Hepatocyte (in vitro differentiated cells): ENCODE measurements around the gene ACSL4. TPM values are rescaled to one million over a fixed set of nuclear protein-coding genes. Genes with fewer than 3 reads are reported as not detected.

ENCODE experiments used
- DNase-seq: peaks from one replicate; pipeline ENCODE4 v3.0.0-alpha.2; 2016; ENCODE audit warnings: low spot score
- H2AFZ ChIP-seq: fragments of 200-600 bp; sonication (generic); 2 replicates; pipeline ENCODE4 v1.6.0; 2016; ENCODE audit warnings: antibody characterized with exemption, mild to moderate bottlenecking
- H3K27ac ChIP-seq: fragments of 200-600 bp; sonication (generic); 2 replicates; pipeline ENCODE4 v1.5.1; 2016; ENCODE audit warnings: mild to moderate bottlenecking
- H3K27me3 ChIP-seq: fragments of 200-600 bp; sonication (generic); 2 replicates; pipeline ENCODE4 v1.6.1; 2016
- H3K36me3 ChIP-seq: fragments of 200-600 bp; sonication (generic); replicated peaks from 2 replicates; pipeline ENCODE4 v1.5.1; 2016; ENCODE audit warnings: low read depth; ENCODE audit not compliant: insufficient read depth
- H3K4me1 ChIP-seq: fragments of 200-600 bp; sonication (generic); 2 replicates; pipeline ENCODE4 v1.5.1; 2016; ENCODE audit warnings: mild to moderate bottlenecking, moderate library complexity; ENCODE audit not compliant: insufficient read depth
- H3K4me2 ChIP-seq: fragments of 200-600 bp; sonication (generic); 2 replicates; pipeline ENCODE4 v1.6.0; 2016
- H3K4me3 ChIP-seq: fragments of 200-600 bp; sonication (generic); 2 replicates; pipeline ENCODE4 v1.5.1; 2016; ENCODE audit warnings: mild to moderate bottlenecking
- H3K79me2 ChIP-seq: fragments of 200-600 bp; sonication (generic); 2 replicates; pipeline ENCODE4 v1.6.0; 2017; ENCODE audit warnings: mild to moderate bottlenecking
- H3K9me2 ChIP-seq: fragments of 200-600 bp; sonication (generic); replicated peaks from 2 replicates; pipeline ENCODE4 v1.6.0; 2017; ENCODE audit warnings: mild to moderate bottlenecking; ENCODE audit not compliant: insufficient read depth
- H3K9me3 ChIP-seq: fragments of 200-600 bp; sonication (generic); 2 replicates; pipeline ENCODE4 v1.5.1; 2016; ENCODE audit warnings: low read depth, mild to moderate bottlenecking
- H4K20me1 ChIP-seq: fragments of 200-600 bp; sonication (generic); 2 replicates; pipeline ENCODE4 v1.6.0; 2016; ENCODE audit warnings: mild to moderate bottlenecking; ENCODE audit not compliant: insufficient read depth, poor library complexity, severe bottlenecking
- CTCF ChIP-seq: fragments of 200-600 bp; sonication (generic); IDR thresholded peaks from 2 replicates; pipeline ENCODE4 v1.5.1; 2016; ENCODE audit warnings: antibody characterized with exemption, mild to moderate bottlenecking; ENCODE audit not compliant: poor library complexity
- EZH2 ChIP-seq: fragments of 200-600 bp; sonication (generic); IDR thresholded peaks from 2 replicates; pipeline ENCODE4 v1.6.1; 2016; ENCODE audit warnings: antibody characterized with exemption, mild to moderate bottlenecking, borderline replicate concordance
- EZH2phosphoT487 ChIP-seq: fragments of 200-600 bp; sonication (generic); IDR thresholded peaks from one replicate; pipeline ENCODE4 v1.6.1; 2018; ENCODE audit warnings: antibody characterized with exemption, mild to moderate bottlenecking, low read depth, moderate library complexity; ENCODE audit not compliant: unreplicated experiment, severe bottlenecking
- WGBS: methylation state at CpG from one replicate; pipeline ENCODE4 v1.1.6; 2016; ENCODE audit warnings: low lambda C conversion rate; ENCODE audit errors: missing lambda C conversion rate; 5-methylcytosine and 5-hydroxymethylcytosine counted together
- polyA plus RNA-seq: library from polyadenylated mRNA; unstranded; fragments of >200 nt; fragmentation: Nextera tagmentation; extraction: Ambion mirVana; gene quantifications from 2 replicates; pipeline ENCODE4 v1.2.1, GENCODE V29; 2016
- total RNA-seq: library from RNA; depleted of rRNA; stranded (reverse); fragments of >200 nt; gene quantifications from 2 replicates; pipeline ENCODE4 v1.2.3, GENCODE V29; 2014

Gene ACSL4
- total and polyA plus RNA-seq, 2 experiments from 2014 or later, result 51.8 to 250 TPM

DNA sequence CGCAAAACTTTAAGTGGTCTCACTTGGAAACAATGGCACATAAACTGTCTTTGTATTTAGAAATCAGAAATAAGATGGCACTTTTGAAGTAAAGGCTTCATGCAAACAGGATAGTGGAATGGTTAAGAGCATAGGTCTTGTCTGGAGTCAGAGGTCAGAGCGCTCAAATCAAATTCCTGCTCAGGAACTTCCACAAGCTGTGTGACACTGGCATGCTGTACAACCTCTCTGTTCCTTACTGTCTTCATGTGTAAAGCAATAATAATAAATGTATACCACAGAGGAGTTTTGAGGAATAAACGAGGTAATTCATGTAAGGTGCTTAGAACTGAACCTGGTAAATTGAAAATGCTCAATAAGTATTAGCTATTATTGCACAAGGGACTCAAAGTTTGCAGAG lies 43.4 kb upstream of the ACSL4 start:
- no peaks in the 10 kb centered on the region for H3K79me2 ChIP-seq
- TF ChIP-seq EZH2 (no peak), CTCF (no peak), EZH2phosphoT487 (no peak)
- no peak for DNase-seq

GRCh38 chrX:109775386-109775785 lies 42.3 kb upstream of the ACSL4 start:
- Histone ChIP-seq H3K79me2 (no peaks in the 10 kb centered on the region), H3K4me1 (no peaks in the 10 kb centered on the region), H3K9me3 (no peaks in the 10 kb centered on the region), H4K20me1 (no peaks in the 10 kb centered on the region), H3K27ac (no peak overlapping the region), H3K9me2 (no peaks in the 10 kb centered on the region), H3K27me3 (no peaks in the 10 kb centered on the region), H3K4me3 (no peak overlapping the region), H2AFZ (no peak overlapping the region), H3K4me2 (no peak overlapping the region), H3K36me3 (no peaks in the 10 kb centered on the region)
- DNase-seq, result no peak
- TF ChIP-seq EZH2 (no peak), EZH2phosphoT487 (no peak), CTCF (no peak)
- WGBS, result 79% methylated on average over 3 of the region's 3 CpGs

More for the DNA sequence above, 43.4 kb upstream of the ACSL4 start:
- H3K9me2 ChIP-seq, result no peaks in the 10 kb centered on the region
- no peak overlapping the region for H2AFZ ChIP-seq
- H3K36me3 ChIP-seq, result no peaks in the 10 kb centered on the region
- 75% methylated on average over 3 of the region's 3 CpGs for WGBS
- no peaks in the 10 kb centered on the region for H3K4me1 ChIP-seq
- no peak overlapping the region for H3K4me3 ChIP-seq
- H4K20me1 ChIP-seq, result no peaks in the 10 kb centered on the region
- no peaks in the 10 kb centered on the region for H3K9me3 ChIP-seq
- no peak overlapping the region for H3K27ac ChIP-seq
- H3K4me2 ChIP-seq, result no peak overlapping the region
- no peaks in the 10 kb centered on the region for H3K27me3 ChIP-seq

DNA sequence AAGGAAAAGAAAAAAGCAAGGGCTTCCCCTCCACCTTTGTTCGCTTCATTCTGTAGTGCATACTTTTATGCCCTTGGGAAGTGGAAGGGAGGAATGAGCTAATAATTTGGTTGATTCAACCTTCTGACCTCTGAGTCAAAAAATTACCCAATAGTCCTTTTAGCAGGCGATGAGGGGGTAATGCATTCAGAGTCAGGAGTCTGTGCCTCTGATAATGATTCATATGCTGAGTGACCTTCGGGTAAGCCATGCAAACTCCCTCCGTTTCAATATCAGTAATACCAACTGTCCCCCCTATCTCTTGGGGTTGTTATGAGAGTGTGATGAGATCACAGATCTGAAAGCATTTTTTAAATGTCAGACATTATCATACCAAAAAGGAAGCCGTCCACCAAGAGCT lies 41.6 kb upstream of the ACSL4 start:
- DNase-seq, result no peak
- Histone ChIP-seq H3K27ac (no peak overlapping the region), H3K4me1 (no peaks in the 10 kb centered on the region), H3K79me2 (no peaks in the 10 kb centered on the region), H3K4me2 (no peak overlapping the region), H3K36me3 (no peaks in the 10 kb centered on the region), H3K9me3 (no peaks in the 10 kb centered on the region), H4K20me1 (no peaks in the 10 kb centered on the region), H3K4me3 (no peak overlapping the region), H2AFZ (no peak overlapping the region), H3K9me2 (no peaks in the 10 kb centered on the region), H3K27me3 (no peaks in the 10 kb centered on the region)
- no peak for TF ChIP-seq EZH2
- no peak for TF ChIP-seq EZH2phosphoT487
- TF ChIP-seq CTCF, result no peak
- 62% methylated on average over 5 of the region's 5 CpGs for WGBS

GRCh38 chrX:109774136-109774535 lies 41.1 kb upstream of the ACSL4 start:
- no peak overlapping the region for H3K27ac ChIP-seq
- no peaks in the 10 kb centered on the region for H3K9me3 ChIP-seq
- no peak for TF ChIP-seq EZH2phosphoT487
- no peak for TF ChIP-seq EZH2
- TF ChIP-seq CTCF, result no peak
- WGBS, result 100% methylated on average over 1 of the region's 1 CpG
- no peak overlapping the region for H3K4me2 ChIP-seq
- H2AFZ ChIP-seq, result no peak overlapping the region
- no peaks in the 10 kb centered on the region for H3K36me3 ChIP-seq
- no peaks in the 10 kb centered on the region for H3K4me1 ChIP-seq
- DNase-seq, result no peak
- H3K27me3 ChIP-seq, result no peaks in the 10 kb centered on the region
- H3K4me3 ChIP-seq, result no peak overlapping the region
- no peaks in the 10 kb centered on the region for H3K9me2 ChIP-seq
- H4K20me1 ChIP-seq, result no peaks in the 10 kb centered on the region
- no peaks in the 10 kb centered on the region for H3K79me2 ChIP-seq
